Glutamatergic neuron (in vitro differentiated cells): ENCODE data around the gene HOXB6. TPM values are rescaled to one million over a fixed set of nuclear protein-coding genes. Genes with fewer than 3 reads are reported as not detected.

Experiments used
- DNase-seq: peaks from one replicate; pipeline ENCODE4 v3.0.0; 2022
- H3K27ac Mint-ChIP-seq: one replicate; pipeline ENCODE4 v1.8.0; 2020; ENCODE audit warnings: mild to moderate bottlenecking, mixed read lengths, inconsistent platforms; ENCODE audit not compliant: unreplicated experiment
- H3K27me3 Mint-ChIP-seq: one replicate; pipeline ENCODE4 v1.8.0; 2020; ENCODE audit warnings: mild to moderate bottlenecking, moderate library complexity, mixed read lengths, inconsistent platforms; ENCODE audit not compliant: unreplicated experiment
- H3K36me3 Mint-ChIP-seq: one replicate; pipeline ENCODE4 v1.8.0; 2020; ENCODE audit warnings: mild to moderate bottlenecking, mixed read lengths, inconsistent platforms; ENCODE audit not compliant: unreplicated experiment
- H3K4me1 Mint-ChIP-seq: one replicate; pipeline ENCODE4 v1.8.0; 2020; ENCODE audit warnings: mild to moderate bottlenecking, low read depth, mixed read lengths, inconsistent platforms; ENCODE audit not compliant: unreplicated experiment
- H3K4me3 Mint-ChIP-seq: one replicate; pipeline ENCODE4 v1.8.0; 2020; ENCODE audit warnings: mild to moderate bottlenecking, mixed read lengths, inconsistent platforms; ENCODE audit not compliant: unreplicated experiment
- H3K9me3 Mint-ChIP-seq: one replicate; pipeline ENCODE4 v1.8.0; 2020; ENCODE audit warnings: mild to moderate bottlenecking, moderate library complexity, mixed read lengths, inconsistent platforms; ENCODE audit not compliant: unreplicated experiment
- CTCF ChIP-seq: fragments of 200-600 bp; sonication (generic); IDR thresholded peaks from one replicate; pipeline ENCODE4 v1.5.0; 2021; ENCODE audit not compliant: partially characterized antibody, unreplicated experiment
- total RNA-seq: library from RNA; stranded (reverse); fragmentation: NEBNext Ultra II Directional; extraction: Animal tissue kit (Norgen Biotek cat#: 25700); gene quantifications from one replicate; pipeline ENCODE4 v1.2.1, GENCODE V29; 2021; ENCODE audit not compliant: unreplicated experiment

HOXB6 gene
- total RNA-seq, 1 donor from 2014 or later, result not detected

GRCh38 chr17:48597778-48598631, 6.8 kb downstream of the HOXB6 start:
- H3K4me1 Mint-ChIP-seq, result peaks cover 2% of the 10 kb centered on the region
- H3K36me3 Mint-ChIP-seq, result no peaks in the 10 kb centered on the region
- H3K27ac Mint-ChIP-seq, result no peak overlapping the region
- peaks cover 49% of the 10 kb centered on the region for H3K27me3 Mint-ChIP-seq
- no peak for DNase-seq
- TF ChIP-seq CTCF, result no peak
- no peak overlapping the region for H3K4me3 Mint-ChIP-seq
- peaks cover 3% of the 10 kb centered on the region for H3K9me3 Mint-ChIP-seq

- DNase-seq, result no peak
- Mint-ChIP-seq H3K9me3 (peaks cover 2% of the 10 kb centered on the region), H3K36me3 (no peaks in the 10 kb centered on the region), H3K27me3 (peaks cover 48% of the 10 kb centered on the region), H3K4me1 (peaks cover 2% of the 10 kb centered on the region), H3K4me3 (no peak overlapping the region), H3K27ac (no peak overlapping the region)
- no peak for TF ChIP-seq CTCF
Measured at GRCh38 chr17:48597528-48597777, 7.3 kb downstream of the HOXB6 start.

- Mint-ChIP-seq H3K4me3 (no peak overlapping the region), H3K27me3 (peaks cover 46% of the 10 kb centered on the region)
Measured at GRCh38 chr17:48596735-48597527, 7.9 kb downstream of the HOXB6 start.

GRCh38 chr17:48596000-48596734, 8.6 kb downstream of the HOXB6 start:
- H3K27ac Mint-ChIP-seq, result no peak overlapping the region
- no peak for DNase-seq
- peaks cover 2% of the 10 kb centered on the region for H3K4me1 Mint-ChIP-seq
- H3K4me3 Mint-ChIP-seq, result peak overlapping the region; percentile 25
- peaks cover 4% of the 10 kb centered on the region for H3K9me3 Mint-ChIP-seq
- peaks cover 53% of the 10 kb centered on the region for H3K27me3 Mint-ChIP-seq
- TF ChIP-seq CTCF, result no peak
- no peaks in the 10 kb centered on the region for H3K36me3 Mint-ChIP-seq

More at GRCh38 chr17:48596735-48597527, 7.9 kb downstream of the HOXB6 start:
- no peak for DNase-seq
- peaks cover 2% of the 10 kb centered on the region for H3K4me1 Mint-ChIP-seq
- H3K36me3 Mint-ChIP-seq, result no peaks in the 10 kb centered on the region
- H3K27ac Mint-ChIP-seq, result no peak overlapping the region
- TF ChIP-seq CTCF, result no peak
- H3K9me3 Mint-ChIP-seq, result peaks cover 2% of the 10 kb centered on the region
